Prostate gland (tissue), 2 donors: ENCODE data around the gene ZCCHC14.

Experiments used
- CTCF ChIP-seq, 4 experiments: fragments of 200-600 bp in 2 of 4; fragments of 450-650 bp in 2 of 4; sonication (generic) in 2 of 4; IDR thresholded peaks; 1 replicate in 3 of 4; 2 replicates in 1 of 4; pipeline ENCODE4 v1.5.1; 2016 to 2019; ENCODE audit warnings: antibody characterized with exemption in 4 of 4, mild to moderate bottlenecking in 2 of 4, moderate library complexity in 2 of 4
- POLR2A ChIP-seq: fragments of 450-650 bp; IDR thresholded peaks from one replicate; pipeline ENCODE4 v1.6.1; 2016; ENCODE audit warnings: antibody characterized with exemption, mild to moderate bottlenecking
- POLR2AphosphoS5 ChIP-seq: sonication (generic); formaldehyde crosslinking; IDR thresholded peaks from one replicate; pipeline ENCODE4 v1.6.1; 2017; ENCODE audit warnings: antibody characterized with exemption

- no peak for TF ChIP-seq CTCF (IDR thresholded peaks at IDR 0.05)
- TF ChIP-seq POLR2A: no peak
- TF ChIP-seq POLR2AphosphoS5: no peak
Observed at GRCh38 chr16:87501117-87501516, 8.3 kb upstream of the ZCCHC14 start.
